ENCODE results near the gene CSDE1.

The CSDE1 gene

GRCh38 chr1:114710360-114710759 lies 47.4 kb downstream of the CSDE1 start:
- TF ChIP-seq CTCF (IDR thresholded peaks at IDR 0.05; ENCODE audit: low read depth, low read length, poor library complexity, severe bottlenecking) (no peak), EZH2phosphoT487 (IDR thresholded peaks at IDR 0.05; ENCODE audit: borderline replicate concordance, low read length) (no peak)
- Histone ChIP-seq H3K9me3 (ENCODE audit: control insufficient read depth, insufficient read depth, low read length) (no peaks in the 10 kb centered on the region), H3K27ac (ENCODE audit: low read depth, low read length) (no peak overlapping the region), H3F3A (ENCODE audit: control insufficient read depth, insufficient read depth) (peaks cover 5% of the 10 kb centered on the region), H3K9me2 (replicated peaks; ENCODE audit: control insufficient read depth, low read length) (no peaks in the 10 kb centered on the region), H3K4me3 (ENCODE audit: low read length) (no peak overlapping the region), H3K36me3 (ENCODE audit: control insufficient read depth, low read length) (peaks cover 82% of the 10 kb centered on the region), H4K20me1 (ENCODE audit: control insufficient read depth, insufficient read depth, low read depth, low read length) (no peaks in the 10 kb centered on the region), H3K4me2 (ENCODE audit: low read length) (no peak overlapping the region), H3K4me1 (ENCODE audit: control insufficient read depth, low read length) (peaks cover 4% of the 10 kb centered on the region), H3K27me3 (ENCODE audit: control insufficient read depth, low read length) (no peaks in the 10 kb centered on the region), H3K79me2 (ENCODE audit: control insufficient read depth, low read length) (peaks cover 15% of the 10 kb centered on the region)

- H3K9me3 ChIP-seq (ENCODE audit: control insufficient read depth, insufficient read depth, low read length) = no peaks in the 10 kb centered on the region
- peaks cover 18% of the 10 kb centered on the region for H3K4me1 ChIP-seq (ENCODE audit: control insufficient read depth, low read length)
- H3F3A ChIP-seq (ENCODE audit: control insufficient read depth, insufficient read depth) = peaks cover 15% of the 10 kb centered on the region
- no peak overlapping the region for H3K4me2 ChIP-seq (ENCODE audit: low read length)
- no peaks in the 10 kb centered on the region for H3K79me2 ChIP-seq (ENCODE audit: control insufficient read depth, low read length)
- no peaks in the 10 kb centered on the region for H3K27me3 ChIP-seq (ENCODE audit: control insufficient read depth, low read length)
- no peaks in the 10 kb centered on the region for H4K20me1 ChIP-seq (ENCODE audit: control insufficient read depth, insufficient read depth, low read depth, low read length)
- no peak overlapping the region for H3K27ac ChIP-seq (ENCODE audit: low read depth, low read length)
- peaks cover 58% of the 10 kb centered on the region for H3K36me3 ChIP-seq (ENCODE audit: control insufficient read depth, low read length)
- H3K9me2 ChIP-seq (replicated peaks; ENCODE audit: control insufficient read depth, low read length) = no peaks in the 10 kb centered on the region
- TF ChIP-seq EZH2phosphoT487 (IDR thresholded peaks at IDR 0.05; ENCODE audit: borderline replicate concordance, low read length) (no peak), CTCF (IDR thresholded peaks at IDR 0.05; ENCODE audit: low read depth, low read length, poor library complexity, severe bottlenecking) (no peak)
- no peak overlapping the region for H3K4me3 ChIP-seq (ENCODE audit: low read length)
These were observed 50.2 kb downstream of the CSDE1 start for GRCh38 chr1:114707604-114708003.

- Histone ChIP-seq H3K36me3 (ENCODE audit: control insufficient read depth, low read length) (peaks cover 25% of the 10 kb centered on the region), H3K27me3 (ENCODE audit: control insufficient read depth, low read length) (0 out of 2 replicates have a peak, but pooled peaks cover 3% of the 10 kb centered on the region), H3K27ac (ENCODE audit: low read depth, low read length) (peak overlapping the region; percentile 50), H4K20me1 (ENCODE audit: control insufficient read depth, insufficient read depth, low read depth, low read length) (no peaks in the 10 kb centered on the region), H3K4me2 (ENCODE audit: low read length) (peak overlapping the region; percentile 45), H3K4me1 (ENCODE audit: control insufficient read depth, low read length) (peaks cover 51% of the 10 kb centered on the region), H3K9me3 (ENCODE audit: control insufficient read depth, insufficient read depth, low read length) (no peaks in the 10 kb centered on the region), H3F3A (ENCODE audit: control insufficient read depth, insufficient read depth) (peaks cover 15% of the 10 kb centered on the region), H3K4me3 (ENCODE audit: low read length) (peak overlapping the region; percentile 38), H3K9me2 (replicated peaks; ENCODE audit: control insufficient read depth, low read length) (no peaks in the 10 kb centered on the region), H3K79me2 (ENCODE audit: control insufficient read depth, low read length) (no peaks in the 10 kb centered on the region)
- TF ChIP-seq CTCF (IDR thresholded peaks at IDR 0.05; ENCODE audit: low read depth, low read length, poor library complexity, severe bottlenecking) (no peak), EZH2phosphoT487 (IDR thresholded peaks at IDR 0.05; ENCODE audit: borderline replicate concordance, low read length) (no peak)
These were observed 54.5 kb downstream of the CSDE1 start for GRCh38 chr1:114703242-114703641.
